ENCODE data around the gene SLC11A2.

DNA sequence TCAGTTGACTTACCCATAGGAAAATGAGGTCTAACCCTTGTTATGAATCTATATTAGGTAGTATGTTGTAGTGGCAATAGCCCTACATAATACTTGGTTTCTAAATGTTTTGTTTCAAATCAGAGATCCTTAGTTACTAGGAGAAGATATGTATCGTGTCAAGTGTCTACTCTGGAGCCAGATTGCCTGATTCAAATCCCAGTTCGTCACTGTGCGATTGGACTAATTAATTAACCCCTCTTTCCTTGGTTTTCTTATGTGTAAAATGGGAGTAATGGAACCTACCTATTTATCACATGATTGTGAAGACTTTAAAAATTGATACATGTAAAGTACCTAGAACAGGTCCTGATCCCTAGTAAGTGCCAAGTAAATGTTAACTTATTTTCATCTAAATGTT, 23.3 kb upstream of the SLC11A2 start:
- TF ChIP-seq EZH2 (IDR thresholded peaks at IDR 0.05; ENCODE audit: insufficient read depth, poor library complexity, severe bottlenecking) (no peak), EZH2phosphoT487 (IDR thresholded peaks at IDR 0.05; ENCODE audit: insufficient read depth, low read depth) (no peak)
